GM19240 (cell line): ENCODE results near the gene BCAS3.
"Not testable (repeated sequence)": the region's sequence is repeated elsewhere in the genome, so short reads cannot be mapped to it uniquely, and the experiment has no call there.

Experiments
- DNase-seq: peaks from one replicate; pipeline ENCODE4 v3.0.0; 2011; ENCODE audit warnings: low spot score; ENCODE audit not compliant: insufficient read length

The BCAS3 gene

DNA sequence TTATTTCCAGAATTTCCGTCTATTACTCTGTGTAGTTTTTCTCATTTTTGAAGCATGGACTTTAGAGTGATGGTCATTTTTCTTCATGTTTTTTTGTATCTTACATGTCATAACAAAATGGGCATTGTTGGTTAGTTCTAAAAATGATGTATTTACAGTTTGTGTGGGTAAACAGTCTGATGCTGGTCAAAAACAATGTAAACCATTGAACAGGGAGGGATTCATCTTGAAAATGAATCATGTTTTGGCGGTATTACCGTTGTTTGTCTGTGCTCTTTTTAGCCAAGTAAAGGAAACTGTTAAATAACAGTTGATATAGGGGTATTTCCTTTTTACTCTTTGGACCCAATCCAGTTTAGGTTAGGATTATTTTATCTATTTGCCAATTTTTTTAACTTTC, 315.8 kb downstream of the BCAS3 start:
- no peak for DNase-seq

DNA sequence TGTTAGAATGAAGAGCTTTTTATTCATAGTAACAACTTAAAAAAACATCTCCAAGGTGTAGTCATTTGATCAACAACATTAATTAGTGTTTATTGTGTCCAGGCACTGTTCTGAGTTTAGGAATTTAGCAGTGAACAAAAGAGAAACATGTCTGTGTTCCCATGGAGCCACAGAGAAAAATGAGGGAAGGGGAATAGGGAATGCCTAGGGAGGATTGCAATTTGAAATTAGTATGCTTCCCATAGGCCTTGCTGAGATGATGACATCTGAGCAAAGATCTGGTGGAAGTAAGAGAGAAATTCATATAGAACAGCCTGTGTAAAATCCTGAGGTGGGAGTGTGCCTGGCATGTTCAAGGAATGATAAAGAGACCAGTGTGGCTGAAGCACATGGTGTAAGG, 318.0 kb downstream of the BCAS3 start:
- no peak for DNase-seq

DNA sequence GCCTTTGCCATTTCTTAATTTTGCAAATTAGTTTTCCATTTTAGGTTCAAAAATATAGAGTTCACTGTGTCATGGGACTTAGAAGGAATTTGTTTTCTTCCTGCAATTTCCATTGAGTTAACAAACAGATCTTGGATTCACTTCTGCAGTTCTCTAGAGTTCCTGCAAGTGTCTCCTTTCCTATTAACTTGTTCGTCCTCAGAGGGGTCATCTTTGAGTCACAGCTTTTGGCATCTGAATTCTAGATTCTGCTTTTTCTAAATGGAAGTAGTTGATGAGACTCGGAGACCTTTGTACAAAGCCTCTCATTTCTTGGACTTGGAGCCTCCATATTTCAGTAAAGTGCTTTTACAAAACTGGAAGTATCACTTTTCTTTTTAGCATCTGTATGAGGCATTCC, 323.3 kb downstream of the BCAS3 start:
- DNase-seq, result no peak

DNA sequence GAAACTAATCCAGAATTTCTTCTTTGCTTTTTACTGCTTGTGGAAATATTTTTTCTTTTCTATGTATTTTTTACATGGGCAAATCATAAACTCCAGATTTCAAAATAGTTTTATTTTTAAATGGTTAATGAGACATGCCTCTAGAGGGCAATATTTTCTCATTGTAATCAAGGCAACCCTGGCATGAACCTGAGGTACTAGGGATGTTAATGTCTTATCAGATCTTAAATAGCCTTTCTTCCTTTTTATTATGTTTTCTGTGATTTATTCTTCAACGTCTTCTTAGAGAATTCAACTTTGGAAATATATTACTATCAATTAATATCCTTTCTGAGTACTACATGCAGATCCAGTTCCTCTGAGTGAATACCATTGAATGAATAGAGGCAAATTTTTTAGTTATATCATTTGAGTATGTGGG, 324.7 kb downstream of the BCAS3 start:
- DNase-seq, result no peak

DNA sequence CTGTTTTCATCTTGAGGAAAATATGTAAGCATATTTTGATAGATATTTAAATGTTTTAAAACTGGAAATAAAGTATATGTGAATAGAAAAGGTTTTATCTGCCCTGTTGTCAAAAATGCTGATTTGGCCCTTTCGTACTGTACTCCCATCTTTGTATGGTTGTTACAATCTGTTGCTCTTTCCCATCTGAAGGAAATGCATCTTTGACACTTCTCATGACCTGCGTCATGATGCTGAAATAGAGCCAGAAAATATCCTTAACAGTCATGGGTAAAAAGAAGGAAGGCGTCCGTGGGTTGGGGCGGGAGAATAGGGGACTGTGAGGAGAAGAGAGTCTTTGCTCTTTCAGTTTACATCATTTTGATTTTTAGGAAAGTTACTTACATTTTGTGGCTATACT, 327.7 kb downstream of the BCAS3 start:
- DNase-seq, result no peak

DNA sequence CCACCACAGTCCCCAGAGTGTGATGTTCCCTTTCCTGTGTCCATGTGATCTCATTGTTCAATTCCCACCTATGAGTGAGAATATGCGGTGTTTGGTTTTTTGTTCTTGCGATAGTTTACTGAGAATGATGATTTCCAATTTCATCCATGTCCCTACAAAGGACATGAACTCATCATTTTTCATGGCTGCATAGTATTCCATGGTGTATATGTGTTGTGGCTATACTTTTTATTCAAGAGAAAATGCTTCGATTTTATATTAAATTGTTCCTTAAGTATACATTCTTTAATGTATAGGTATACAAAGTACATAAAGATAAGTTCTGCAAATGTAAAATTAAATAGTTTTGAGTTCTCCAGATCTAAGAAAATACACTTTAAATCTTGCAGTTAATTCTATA, 328.3 kb downstream of the BCAS3 start:
- not testable (repeated sequence) for DNase-seq

DNA sequence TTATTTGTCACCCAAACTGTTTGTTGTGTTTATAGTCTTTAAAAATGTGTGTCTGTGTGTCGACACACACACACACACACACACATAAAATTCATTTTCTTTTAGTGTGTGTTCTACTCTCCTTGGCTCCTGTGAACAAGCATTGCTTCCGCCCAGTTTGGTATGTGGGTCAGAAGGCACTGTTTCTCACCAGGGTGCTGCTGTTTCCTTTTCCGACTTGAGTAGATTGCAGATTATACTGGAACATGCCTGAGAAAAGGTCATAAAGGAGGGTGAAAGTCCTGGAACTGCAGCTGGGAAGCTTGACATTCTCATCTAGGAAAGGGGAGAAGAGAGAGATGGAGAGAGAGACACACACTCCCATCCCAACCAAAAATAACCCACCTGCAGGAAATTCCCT, 330.3 kb downstream of the BCAS3 start:
- no peak for DNase-seq

DNA sequence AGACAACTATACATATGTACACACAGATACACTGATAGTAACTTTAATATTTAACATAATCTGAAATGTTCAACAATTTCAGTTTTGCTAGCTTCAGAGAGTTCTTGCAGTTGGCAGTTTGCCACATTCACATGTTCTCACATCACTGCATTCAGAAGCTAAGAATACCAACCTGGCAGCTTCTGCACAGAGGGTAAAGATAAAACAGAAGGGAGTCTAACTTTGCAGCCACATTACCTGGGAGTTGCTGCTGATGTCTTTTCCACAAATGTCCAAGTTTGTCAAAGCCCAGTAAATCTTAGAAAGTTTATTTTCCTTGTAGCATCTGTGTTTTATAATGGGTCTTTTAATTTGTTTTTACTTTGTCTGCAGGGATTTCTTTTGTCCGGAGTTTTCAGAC, 332.0 kb downstream of the BCAS3 start:
- no peak for DNase-seq

DNA sequence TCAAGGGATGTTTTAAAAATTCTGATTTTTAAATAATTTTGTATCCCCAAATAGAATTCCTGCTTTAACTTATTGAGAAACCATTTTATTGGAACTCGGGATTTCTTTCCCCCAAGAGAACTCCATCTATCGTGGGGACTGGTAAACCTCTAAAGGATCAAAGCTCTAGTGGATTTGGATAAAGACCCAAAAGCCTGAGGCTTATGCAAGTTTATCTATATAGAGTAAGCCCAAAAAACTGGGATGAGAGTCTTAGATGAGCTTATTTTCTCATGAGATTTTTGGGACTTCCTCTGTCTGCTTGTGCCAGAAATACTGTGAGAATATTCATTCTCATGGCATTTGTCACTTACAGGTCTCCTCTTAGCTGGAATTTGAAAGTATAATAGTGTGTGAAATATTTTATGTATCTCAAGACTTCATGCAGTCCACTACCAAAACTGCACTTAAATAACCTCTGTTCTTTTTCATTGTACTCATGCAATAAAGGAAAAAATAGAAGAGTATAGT, 333.1 kb downstream of the BCAS3 start:
- DNase-seq, result no peak

DNA sequence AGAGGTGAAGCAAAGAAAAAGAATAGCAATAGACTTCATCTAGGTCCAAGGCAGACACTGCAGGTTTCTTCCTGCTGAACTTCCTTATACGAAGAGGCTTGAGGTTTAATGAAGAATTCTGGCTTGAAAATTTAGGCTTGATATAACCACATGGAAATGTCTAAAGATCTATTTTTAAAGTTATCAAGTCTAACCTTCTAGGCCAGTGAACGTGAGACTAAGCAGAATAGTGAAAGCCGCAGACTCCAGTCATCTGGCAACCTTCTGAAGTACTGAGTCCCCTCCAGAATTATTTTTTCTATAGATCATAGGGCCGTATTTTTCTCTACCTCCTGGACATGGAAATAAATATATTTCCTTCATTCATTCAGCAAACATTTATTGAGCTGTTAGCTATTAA, 333.6 kb downstream of the BCAS3 start:
- DNase-seq, result no peak

DNA sequence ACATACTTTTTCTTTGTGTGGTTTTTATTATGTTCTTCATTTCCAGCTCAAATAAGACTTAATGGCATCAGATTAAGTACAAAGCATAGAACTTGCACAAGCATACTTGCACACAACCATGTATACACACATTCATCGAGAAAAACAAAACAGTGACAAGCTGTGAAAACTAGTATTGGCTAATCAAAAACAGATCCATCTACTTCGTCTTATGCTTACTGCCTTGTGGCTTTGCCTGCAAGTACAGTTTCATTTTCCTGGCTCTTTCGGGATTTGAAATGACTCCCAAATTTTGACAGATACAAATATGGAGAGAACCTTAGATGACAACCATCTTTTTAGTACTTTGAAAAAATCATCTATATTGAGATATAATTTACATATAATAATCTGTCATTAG, 338.3 kb downstream of the BCAS3 start:
- DNase-seq, result no peak

DNA sequence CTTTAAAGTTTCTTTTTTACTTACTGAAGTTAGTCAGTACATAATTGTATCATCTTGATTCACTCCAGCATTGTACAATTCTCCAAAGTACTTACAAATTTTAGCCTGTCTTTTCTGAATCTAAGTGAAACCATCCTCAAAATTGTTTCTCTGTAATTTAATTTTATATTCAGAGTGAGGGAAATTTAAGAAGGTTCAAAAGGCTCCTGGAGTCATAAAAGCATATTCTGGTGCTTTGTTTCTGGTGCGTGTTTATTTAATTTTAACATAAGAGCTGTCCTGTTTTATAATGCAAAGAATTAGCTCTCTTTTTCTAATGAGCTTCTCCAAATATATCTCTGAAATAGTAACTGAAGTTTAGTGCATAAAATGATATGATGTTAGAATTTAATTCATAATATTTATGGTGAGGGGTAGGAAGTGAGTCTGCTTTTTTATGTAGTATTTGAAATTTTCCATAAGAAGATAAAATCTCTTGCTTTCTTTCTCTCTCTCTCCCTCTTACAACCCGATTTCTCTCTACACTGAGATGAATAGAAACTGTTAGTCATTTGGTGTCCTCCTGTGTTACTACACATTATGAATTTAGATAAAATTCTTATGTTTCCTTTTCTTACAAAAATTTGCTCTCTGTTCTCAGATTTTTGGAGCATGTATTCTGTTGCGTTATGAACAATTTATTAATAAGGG, 339.8 kb downstream of the BCAS3 start:
- no peak for DNase-seq

DNA sequence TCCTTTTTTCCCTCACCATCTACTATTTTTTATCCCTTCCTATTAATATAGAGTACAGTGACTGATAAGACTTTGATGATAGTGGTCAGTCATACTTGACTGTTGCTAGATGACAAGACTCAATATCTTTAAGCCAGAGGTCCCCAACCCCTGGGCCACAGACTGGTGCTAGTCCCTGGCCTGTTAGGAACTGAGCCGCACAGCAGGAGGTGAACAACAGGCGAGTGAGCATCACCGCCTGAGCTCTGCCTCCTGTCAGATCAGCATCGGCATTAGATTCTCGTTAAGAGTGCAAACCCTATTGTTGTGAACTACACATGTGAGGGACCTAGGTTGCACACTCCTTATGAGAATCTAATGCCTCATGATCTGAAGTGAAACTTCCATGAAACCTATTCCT, 341.3 kb downstream of the BCAS3 start:
- no peak for DNase-seq

DNA sequence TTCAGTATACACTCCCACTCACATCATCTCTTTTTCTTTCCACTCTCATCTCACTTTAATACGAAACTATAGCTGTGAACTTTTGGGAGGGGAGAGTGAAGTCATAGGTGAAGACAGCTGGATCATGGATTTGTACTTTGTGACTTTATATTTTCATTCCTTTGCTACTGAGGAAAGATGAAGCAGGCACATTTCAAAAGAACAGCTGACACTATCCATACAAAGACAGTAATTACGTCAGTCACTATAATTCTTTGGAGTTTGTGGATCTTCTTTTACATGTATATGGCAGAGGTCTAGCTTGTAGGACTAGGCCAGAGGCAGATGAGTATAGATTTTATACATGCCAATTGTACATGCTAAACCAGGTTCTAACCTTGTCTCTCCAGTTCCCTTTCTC, 346.3 kb downstream of the BCAS3 start:
- DNase-seq, result no peak

DNA sequence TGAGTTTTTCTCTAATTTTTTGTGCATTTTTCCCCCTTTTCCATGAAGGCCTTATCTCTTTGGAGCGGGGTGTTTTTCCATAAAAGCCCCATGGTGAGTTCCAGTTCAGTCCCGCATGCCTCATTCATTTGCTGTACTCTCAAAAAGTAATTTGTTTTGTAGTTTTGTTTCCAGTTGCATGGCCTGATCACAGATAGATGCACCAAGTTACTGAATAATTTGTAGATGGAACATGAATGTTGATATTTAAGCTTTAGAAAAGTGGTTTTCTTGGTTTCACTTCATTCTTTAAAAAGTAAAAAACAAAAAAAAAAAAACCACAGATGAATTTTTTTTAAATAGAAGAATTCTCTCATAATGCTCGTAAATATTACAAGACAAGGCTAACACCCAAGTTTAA, 349.2 kb downstream of the BCAS3 start:
- DNase-seq, result no peak

DNA sequence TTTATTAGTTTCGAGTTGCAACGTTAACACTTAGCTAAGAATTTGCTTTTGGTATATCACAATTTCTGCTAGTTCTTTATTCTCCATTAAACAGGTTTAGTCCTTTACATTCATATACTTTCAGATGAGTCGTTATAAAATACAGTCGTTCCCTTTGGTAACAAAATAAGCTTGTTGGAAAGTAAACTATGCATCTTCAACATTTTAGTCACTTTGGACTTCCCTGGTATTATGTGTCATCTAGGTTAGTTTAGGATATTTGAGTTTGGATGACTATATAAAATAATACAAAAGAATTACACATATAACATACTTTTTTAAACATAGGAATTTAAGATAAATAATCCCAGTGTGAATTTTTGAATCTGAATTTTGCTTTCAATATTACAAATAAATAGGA, 351.5 kb downstream of the BCAS3 start:
- no peak for DNase-seq

DNA sequence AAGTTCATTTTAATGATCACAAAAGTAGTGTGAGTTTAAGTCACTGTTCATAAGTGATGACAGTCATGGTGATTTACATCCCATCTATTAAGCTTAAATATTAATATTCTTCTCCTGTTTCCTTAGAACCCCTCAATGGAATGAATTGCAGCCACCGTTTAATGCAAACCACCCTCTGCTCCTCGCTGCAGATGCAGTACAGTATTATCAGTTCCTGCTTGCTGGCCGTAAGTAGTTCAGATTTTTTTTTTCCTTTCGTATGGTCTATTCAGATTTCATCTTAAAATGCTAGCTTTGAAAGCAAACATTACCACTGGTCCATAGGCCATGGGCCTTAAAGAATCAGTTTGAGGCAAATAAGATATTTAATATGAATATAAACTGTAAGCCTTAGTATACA, 363.0 kb downstream of the BCAS3 start:
- DNase-seq, result no peak

DNA sequence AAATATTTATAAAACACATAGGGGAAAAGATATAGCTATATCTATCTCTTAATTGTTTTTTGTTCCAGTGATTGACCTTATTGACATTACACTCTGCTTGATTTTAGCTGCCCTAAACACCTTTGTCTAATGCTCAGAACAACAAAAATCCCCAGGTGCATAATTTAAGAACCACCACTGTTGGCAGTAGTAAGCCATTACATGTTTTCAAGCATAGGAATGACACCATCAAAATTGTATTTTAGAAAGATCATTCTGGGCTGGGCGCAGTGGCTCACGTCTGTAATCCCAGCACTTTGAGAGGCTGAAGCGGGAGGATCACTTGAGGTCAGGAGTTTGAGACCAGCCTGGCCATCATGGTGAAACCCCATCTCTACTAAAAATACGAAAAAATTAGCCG, 364.7 kb downstream of the BCAS3 start:
- not testable (repeated sequence) for DNase-seq

DNA sequence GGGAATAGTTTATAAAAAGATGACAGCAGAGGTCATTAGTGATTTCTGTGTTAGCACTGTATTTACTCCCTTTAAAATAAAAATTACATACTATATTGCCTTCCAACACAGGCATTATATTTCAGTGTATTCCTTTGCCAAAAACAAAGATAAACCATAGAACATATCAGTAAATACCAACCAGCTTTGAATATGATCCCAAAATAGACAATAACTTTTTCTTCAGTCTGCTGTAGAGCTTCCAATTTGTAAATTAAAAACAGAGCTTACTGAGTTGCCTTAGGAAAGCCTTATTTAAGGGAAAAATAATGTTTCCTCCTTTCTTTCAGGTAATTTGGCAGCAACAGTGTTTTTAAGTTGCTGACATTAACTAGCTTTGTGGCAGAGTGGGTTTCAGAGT, 369.9 kb downstream of the BCAS3 start:
- no peak for DNase-seq

DNA sequence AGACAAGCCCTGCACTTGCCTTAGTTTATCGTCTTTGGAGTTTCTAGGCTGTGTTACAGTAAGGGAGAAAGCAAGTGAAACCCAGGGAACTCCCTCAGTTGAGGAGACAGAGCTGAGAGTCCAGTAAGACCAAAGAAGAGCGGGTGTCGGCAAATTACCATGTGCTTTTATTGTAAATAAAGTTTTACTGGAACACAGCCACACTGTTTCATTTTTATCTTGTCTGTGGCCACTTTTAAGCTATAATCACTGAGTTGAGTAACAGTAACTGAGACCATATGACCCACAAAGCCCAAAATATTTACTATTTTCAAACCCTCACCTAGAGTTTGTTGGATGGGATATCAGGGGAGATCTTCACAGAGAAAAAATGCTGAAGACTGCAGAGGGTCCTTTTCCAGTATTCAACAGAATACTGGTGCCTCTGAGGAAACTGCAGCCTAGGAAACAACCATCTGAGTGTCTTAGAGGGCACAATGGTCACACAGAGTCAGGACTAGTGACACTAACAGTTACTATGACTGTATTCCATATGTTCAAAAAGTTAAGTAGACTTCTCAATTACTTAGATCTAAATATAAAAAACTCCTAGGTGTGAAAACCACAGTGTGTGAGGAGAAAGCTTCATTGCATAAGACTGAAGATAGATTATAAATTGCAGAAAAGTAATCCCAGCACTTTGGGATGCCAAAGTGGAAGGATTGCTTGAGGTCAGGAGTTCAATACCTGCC, 370.9 kb downstream of the BCAS3 start:
- no peak for DNase-seq

DNA sequence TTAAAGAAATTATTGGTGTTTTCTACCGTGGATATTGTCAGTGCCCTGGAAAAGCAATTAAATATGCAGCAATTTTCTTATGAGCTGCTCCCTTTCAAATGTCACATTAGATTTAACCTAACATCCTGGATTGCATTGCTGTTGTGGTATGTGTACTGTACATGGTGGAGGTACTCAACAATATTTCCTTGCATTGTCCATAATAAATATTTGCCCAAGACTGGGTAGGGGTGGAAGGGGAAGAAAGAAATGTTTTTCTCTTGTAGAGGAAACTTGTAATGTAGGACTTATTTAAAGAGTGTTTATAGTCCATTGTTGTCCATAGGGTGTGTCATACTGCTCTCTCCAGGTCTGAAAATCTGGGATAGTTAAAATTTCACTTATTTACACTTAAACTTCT, 375.8 kb downstream of the BCAS3 start:
- DNase-seq, result no peak

DNA sequence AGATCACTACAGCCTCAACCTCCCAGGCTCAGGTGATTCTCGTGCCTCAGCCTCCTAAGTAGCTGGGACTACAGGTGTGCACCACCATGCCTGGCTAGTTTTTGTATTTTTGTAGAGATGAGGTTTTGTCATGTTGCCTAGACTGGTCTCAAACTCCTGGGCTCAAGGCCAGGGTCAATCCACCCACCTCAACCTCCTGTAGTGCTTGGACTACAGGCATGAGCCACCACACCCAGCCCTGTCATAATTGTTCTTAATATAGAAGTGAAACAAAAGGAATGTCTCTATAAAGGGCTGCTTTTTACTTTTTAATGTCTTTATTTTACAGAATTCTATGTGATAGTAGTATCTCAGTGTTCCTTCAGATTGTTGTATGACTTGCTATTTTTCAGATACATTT, 376.8 kb downstream of the BCAS3 start:
- DNase-seq, result no peak

DNA sequence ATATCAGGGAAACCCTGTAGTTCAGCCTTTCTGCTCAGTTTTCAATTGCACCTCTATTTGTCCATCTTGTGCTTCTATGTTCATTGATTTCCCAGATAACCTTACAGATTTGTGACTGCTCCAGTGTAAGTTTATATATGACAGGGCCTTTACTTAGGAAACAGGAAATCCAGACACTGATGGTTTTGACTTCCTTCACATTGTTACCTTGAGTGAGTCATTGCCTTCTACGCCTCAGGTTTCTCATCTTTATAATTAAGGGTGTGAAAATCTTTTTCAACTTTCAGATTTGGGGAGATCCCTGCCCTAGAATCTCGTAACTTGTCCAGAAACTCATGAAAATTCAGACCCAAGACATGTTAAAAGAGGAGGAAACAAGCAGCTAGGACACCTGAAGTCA, 379.6 kb downstream of the BCAS3 start:
- no peak for DNase-seq
